NCI-H187 (cell line): Measurements from ENCODE around the gene TMEM109.

Experiments
- DNase-seq, 2 experiments: peaks; one replicate each; lab custom pipeline; 2025; lab: John Stamatoyannopoulos, UW

The TMEM109 gene

DNA sequence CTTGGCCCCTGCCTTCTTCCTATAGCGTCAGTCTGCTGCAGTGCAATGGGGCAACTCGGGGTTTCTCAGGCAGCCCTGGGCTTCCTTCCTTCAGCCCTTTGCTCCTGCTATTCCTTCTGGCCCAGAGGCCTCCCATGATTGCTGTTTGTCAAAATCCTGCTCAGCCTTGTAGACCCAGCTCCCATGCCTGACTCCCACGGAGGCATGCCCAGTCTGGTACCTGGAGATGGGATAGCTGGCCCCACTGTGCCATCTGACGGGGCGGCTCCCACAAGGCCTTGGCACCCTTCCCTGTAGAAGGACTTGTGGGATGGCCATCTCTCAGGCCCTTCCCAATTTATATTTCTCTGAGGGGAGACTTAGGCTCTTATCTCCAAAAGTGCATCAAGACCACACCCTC is 56.9 kb downstream of the TMEM109 start:
- no peak for DNase-seq

DNA sequence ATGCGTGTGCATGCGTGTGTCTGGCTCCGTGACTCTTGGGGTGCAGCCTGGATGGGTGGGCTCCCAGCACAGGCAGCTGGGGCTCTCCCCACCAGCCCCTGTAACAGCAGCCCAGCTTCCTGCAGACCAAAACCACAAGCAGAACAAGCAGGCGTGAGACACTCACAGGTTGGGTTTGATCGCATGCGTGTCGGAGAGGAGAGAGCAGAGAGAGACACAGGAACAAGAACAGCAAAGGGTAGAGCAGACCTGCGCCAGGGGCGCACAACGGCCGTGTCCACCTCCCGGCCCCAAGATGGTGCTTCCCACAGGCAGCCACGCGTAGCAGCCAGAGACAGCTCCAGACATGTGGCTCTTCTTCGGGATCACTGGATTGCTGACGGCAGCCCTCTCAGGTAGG is 57.6 kb downstream of the TMEM109 start, which contains the start of gene CD6:
Gene CD6, plus strand, starts transcription at position 161 of the 400 bp plus-strand sequence. Its CDS starts 186 bp downstream, at position 347.
- DNase-seq: no peak

DNA sequence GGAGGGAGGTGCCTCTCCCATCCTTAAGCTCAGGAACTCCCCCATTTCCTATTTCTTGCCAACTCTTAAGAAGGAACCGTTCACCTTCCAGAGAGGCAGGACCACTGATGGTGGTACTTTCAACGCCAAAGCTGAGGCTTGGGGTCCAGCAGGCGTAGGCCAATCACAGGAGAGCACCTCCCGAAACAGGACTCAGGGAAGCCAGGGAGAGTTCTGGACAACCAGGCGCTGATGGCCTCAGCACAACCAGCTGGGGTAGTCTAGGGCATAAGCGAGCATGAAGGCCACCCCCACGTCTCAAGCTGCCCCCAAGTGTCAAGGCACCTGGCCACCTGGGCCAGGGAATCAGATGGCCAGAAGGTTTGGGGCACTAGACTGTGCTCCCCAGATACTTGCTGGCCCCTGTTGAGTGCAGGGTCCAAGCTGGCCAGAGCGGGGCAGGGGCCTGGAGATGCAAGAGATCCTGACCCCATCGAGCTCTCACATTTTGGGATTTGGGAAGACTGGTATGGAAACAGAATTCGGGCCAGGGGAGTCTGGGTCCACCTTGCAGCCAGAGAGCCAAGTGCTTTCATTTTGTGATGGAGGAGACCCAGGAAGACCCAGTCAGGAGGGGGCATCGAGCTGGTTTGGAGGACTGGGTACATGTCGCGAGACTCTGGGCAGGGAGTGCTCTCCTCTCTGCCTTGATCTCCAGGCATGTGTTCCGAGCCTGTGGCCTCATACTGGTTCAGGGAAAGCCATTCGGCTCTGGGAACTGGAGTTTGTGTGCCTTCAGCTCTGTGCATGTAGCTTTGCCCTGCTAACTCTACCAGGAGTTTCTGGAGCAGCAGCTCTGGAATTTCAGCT is 58.4 kb downstream of the TMEM109 start:
- no peak for DNase-seq
